Adrenal gland (tissue), 12 donors: ENCODE measurements around the gene ABHD6. TPM values are rescaled to one million over a fixed set of nuclear protein-coding genes. Genes with fewer than 3 reads are reported as not detected.
"Not testable (repeated sequence)": the region's sequence is repeated elsewhere in the genome, so short reads cannot be mapped to it uniquely, and the experiment has no call there.

Experiments
- DNase-seq, 7 donors: peaks; one replicate each; pipeline ENCODE4 v3.0.0-alpha.2; 2019 to 2020
- H3K27ac ChIP-seq, 5 donors: fragments of 200-600 bp; sonication (generic) in 4 of 5; 1 replicate in 3 of 5; 2 replicates in 2 of 5; pipeline versions ENCODE4 v1.5.1 to v1.8.0; 2016 to 2020; ENCODE audit warnings: mild to moderate bottlenecking in 1 of 5
- H3K27me3 ChIP-seq: fragments of 200-600 bp; 2 replicates; pipeline ENCODE4 v1.8.0; 2021
- H3K36me3 ChIP-seq, 2 donors: fragments of 200-600 bp; replicated peaks in 1 of 2; 1 replicate in 1 of 2; 2 replicates in 1 of 2; pipeline versions ENCODE4 v1.5.1 to v1.8.0; 2018 to 2022
- H3K4me1 ChIP-seq, 2 donors: fragments of 200-600 bp; replicated peaks in 1 of 2; 1 replicate in 1 of 2; 2 replicates in 1 of 2; pipeline versions ENCODE4 v1.5.1 to v1.8.0; 2018 to 2021
- H3K4me3 ChIP-seq, 4 donors: fragments of 200-600 bp; sonication (generic) in 3 of 4; one replicate each; pipeline ENCODE4 v1.5.1; 2016 to 2018
- H3K9me3 ChIP-seq, 3 donors: fragments of 200-600 bp; sonication (generic) in 1 of 3; replicated peaks in 1 of 3; 1 replicate in 2 of 3; 2 replicates in 1 of 3; pipeline versions ENCODE4 v1.5.1 to v1.8.0; 2016 to 2021
- POLR2A ChIP-seq, 2 donors: fragments of 450-650 bp; IDR thresholded peaks; one replicate each; pipeline ENCODE4 v1.6.1; 2017; ENCODE audit warnings: antibody characterized with exemption in 2 of 2, mild to moderate bottlenecking in 2 of 2, moderate library complexity in 1 of 2
- WGBS, 4 donors: extraction: QIAGEN DNeasy Blood & Tissue Kit in 2 of 4; methylation state at CpG; one replicate each; pipeline versions ENCODE4 v1.1.5 to v1.1.7; 2013 to 2017; 5-methylcytosine and 5-hydroxymethylcytosine counted together
- intact Hi-C, 2 donors: fragments of 100-400 bp; cut with DNase I; formaldehyde crosslinking; loops; one replicate each; pipeline versions ENCODE4 v1.14.1 to v1.15.0; 2022 to 2023
- polyA plus RNA-seq, 3 donors: library from polyadenylated mRNA; stranded (reverse); fragments of 200-250 nt in 2 of 3; fragments of 350-450 nt in 1 of 3; fragmentation: Illumina TruSeq in 1 of 3; extraction: RNeasy Lipid Tissue Mini Kit (QIAGEN cat#74804) in 1 of 3; gene quantifications; one replicate each; pipeline ENCODE4 v1.2.3, GENCODE V29; 2013 to 2014
- total RNA-seq, 9 donors: library from RNA; depleted of rRNA in 4 of 9; stranded (reverse); fragments of >200 nt in 4 of 9; fragments of 120-200 nt in 1 of 9; fragmentation: NEBNext Ultra II Directional in 1 of 9; extraction: Animal tissue kit (Norgen Biotek cat#: 25700) in 1 of 9; gene quantifications; one replicate each; pipeline versions ENCODE4 v1.1.0 to v1.2.4, GENCODE V29; 2013 to 2023
- TF ChIP-seq, protein P1 (sequence below), 6 experiments: fragments of 450-650 bp in 4 of 6; fragments of 200-600 bp in 2 of 6; sonication (generic) in 1 of 6; IDR thresholded peaks; 1 replicate in 5 of 6; 2 replicates in 1 of 6; pipeline versions ENCODE4 v1.5.1 to v1.8.0; 2016 to 2021; ENCODE audit warnings: antibody characterized with exemption in 6 of 6, mild to moderate bottlenecking in 2 of 6, moderate library complexity in 1 of 6
- donor health status: healthy with polysubstance abuse.
- donor health status: Bipolar disorder and iron deficiency.
- donor health status: DM: yes; HTN: yes; CAD: no.
- donor health status: DM: no; HTN: no; CAD: no.
- donor health status: DM: no; HTN: no; CAD: no.
- donor health status: DM: yes; HTN: yes; CAD: no.

ABHD6 gene
- total and polyA plus RNA-seq, 12 donors = 10.2 to 57.3 (median 27.7) TPM

DNA sequence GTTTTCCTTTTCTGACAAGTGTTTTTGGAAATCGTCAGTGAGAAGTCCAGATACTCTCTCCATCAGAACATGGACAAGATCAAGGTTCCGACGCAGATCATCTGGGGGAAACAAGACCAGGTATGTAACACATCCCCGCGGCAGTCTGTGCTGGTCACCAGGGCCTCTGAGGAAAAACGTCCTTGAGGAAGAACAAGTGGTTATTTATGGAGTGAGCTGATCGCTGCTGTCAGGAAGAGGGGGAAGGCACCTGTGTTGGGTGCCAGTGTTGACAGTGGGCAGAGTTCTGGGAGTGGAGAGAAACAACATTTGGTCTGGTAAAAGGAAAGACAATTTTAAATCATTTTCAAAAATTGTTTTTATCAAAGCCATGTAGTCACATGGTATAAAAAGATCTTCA, 47.7 kb downstream of the ABHD6 start:
- Histone ChIP-seq H3K4me1 (peaks cover 0 to 8% of the 10 kb centered on the region in 2 donors), H3K27ac (no peak overlapping the region), H3K36me3 (peaks cover 0 to 4% of the 10 kb centered on the region in 2 donors), H3K4me3 (no peak overlapping the region), H3K27me3 (no peaks in the 10 kb centered on the region), H3K9me3 (no peaks in the 10 kb centered on the region)
- WGBS, 4 donors = 59 to 65% (median 60%) methylated on average over 7 of the region's 7 CpGs
- DNase-seq = no peak
- no peak for TF ChIP-seq POLR2A (IDR thresholded peaks at IDR 0.05)
- TF ChIP-seq, protein P1, sequence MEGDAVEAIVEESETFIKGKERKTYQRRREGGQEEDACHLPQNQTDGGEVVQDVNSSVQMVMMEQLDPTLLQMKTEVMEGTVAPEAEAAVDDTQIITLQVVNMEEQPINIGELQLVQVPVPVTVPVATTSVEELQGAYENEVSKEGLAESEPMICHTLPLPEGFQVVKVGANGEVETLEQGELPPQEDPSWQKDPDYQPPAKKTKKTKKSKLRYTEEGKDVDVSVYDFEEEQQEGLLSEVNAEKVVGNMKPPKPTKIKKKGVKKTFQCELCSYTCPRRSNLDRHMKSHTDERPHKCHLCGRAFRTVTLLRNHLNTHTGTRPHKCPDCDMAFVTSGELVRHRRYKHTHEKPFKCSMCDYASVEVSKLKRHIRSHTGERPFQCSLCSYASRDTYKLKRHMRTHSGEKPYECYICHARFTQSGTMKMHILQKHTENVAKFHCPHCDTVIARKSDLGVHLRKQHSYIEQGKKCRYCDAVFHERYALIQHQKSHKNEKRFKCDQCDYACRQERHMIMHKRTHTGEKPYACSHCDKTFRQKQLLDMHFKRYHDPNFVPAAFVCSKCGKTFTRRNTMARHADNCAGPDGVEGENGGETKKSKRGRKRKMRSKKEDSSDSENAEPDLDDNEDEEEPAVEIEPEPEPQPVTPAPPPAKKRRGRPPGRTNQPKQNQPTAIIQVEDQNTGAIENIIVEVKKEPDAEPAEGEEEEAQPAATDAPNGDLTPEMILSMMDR (IDR thresholded peaks at IDR 0.05) = no peak
- intact Hi-C loops = no loop called here

DNA sequence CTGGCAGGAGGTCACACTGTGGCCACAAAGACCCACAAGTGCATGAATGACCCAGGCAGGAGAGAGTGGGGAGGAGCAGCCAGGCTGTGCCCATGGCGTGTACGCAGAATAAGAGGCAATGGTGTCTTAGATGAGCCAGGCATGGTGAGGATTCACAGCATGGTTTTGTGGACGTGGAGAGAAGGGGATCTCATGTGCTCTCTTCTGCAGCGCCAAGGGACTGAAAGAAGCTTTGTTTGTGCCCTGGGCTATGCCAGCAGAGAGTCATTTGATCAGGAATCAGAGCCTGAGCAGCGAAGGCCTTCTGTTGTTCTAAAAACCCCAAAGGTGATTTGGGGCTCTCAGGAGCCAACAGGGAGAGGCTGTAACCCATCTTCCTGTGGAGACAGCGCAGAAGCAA, 49.8 kb downstream of the ABHD6 start:
- Histone ChIP-seq H3K27ac (no peak overlapping the region), H3K4me3 (no peak overlapping the region), H3K9me3 (no peaks in the 10 kb centered on the region), H3K36me3 (no peaks in the 10 kb centered on the region), H3K4me1 (peaks cover 0 to 8% of the 10 kb centered on the region in 2 donors), H3K27me3 (no peaks in the 10 kb centered on the region)
- TF ChIP-seq POLR2A (IDR thresholded peaks at IDR 0.05) = no peak
- TF ChIP-seq, protein P1 (IDR thresholded peaks at IDR 0.05) = no peak
- intact Hi-C loops = no loop called here
- WGBS, 4 donors = 84 to 91% (median 88%) methylated on average over 6 of the region's 6 CpGs
- no peak for DNase-seq

DNA sequence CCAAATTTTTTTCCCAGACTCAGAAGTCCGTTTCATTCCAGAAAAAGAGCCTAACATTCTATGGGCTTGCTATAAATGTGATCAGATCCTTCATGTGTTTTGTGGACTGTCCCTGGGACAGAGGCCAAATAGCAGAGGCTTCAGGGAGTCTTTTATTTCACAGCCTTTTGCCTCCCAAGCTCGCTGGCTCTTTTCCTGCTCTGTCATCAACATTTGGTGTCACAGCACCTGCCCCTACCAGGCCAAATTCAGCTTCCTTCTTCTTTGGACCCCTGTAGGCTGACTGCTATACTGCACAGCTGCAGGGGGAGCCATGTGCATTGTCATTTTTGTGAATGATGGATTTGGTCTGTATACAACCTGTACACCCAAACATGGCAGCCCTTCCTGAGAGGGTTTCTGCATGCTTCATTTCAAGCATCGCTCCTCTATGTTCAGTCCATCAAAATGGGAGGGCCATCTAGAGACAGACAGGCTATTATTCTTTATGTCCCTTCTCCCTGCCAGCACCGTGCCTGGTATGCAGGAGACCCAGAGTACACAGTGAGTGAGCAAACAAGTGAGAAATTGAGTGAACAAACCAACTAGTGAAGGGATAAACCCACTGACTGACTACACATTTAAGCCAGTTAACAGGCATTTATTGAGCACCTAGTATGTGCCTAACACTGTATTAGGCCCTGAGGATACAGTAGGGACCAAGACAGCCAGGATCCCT, 50.6 kb downstream of the ABHD6 start:
- no peaks in the 10 kb centered on the region for H3K36me3 ChIP-seq
- no peak overlapping the region for H3K27ac ChIP-seq
- H3K4me3 ChIP-seq = no peak overlapping the region
- no peaks in the 10 kb centered on the region for H3K9me3 ChIP-seq
- peaks cover 0 to 8% of the 10 kb centered on the region in 2 donors for H3K4me1 ChIP-seq
- no peak for TF ChIP-seq POLR2A (IDR thresholded peaks at IDR 0.05)
- TF ChIP-seq, protein P1 (IDR thresholded peaks at IDR 0.05) = no peak
- peak in 3 of 7 donors; percentile 30 to 34 (median 33) for DNase-seq
- 69 to 78% (median 73%) methylated on average over 4 of the region's 4 CpGs for WGBS, 4 donors
- intact Hi-C loops = no loop called here
- no peaks in the 10 kb centered on the region for H3K27me3 ChIP-seq

DNA sequence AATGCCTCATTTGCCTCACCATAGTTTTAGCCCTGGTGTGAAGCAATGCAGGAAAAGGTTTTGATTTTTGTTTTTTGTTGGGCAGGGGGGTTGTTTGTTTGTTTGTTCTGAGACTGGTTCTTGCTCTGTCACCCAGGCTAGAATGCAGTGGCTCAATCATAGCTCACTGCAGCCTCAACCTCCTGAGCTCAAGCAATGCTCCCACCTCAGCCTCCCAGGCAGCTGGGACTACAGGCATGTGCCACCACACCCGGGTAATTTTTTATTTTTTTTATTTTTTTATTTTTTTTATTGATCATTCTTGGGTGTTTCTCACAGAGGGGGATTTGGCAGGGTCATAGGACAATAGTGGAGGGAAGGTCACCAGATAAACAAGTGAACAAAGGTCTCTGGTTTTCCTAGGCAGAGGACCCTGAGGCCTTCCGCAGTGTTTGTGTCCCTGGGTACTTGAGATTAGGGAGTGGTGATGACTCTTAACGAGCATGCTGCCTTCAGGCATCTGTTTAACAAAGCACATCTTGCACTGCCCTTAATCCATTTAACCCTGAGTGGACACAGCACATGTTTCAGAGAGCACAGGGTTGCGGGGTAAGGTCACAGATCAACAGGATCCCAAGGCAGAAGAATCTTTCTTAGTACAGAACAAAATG, 51.5 kb downstream of the ABHD6 start:
- DNase-seq, H3K27me3 ChIP-seq, H3K9me3 ChIP-seq, H3K27ac ChIP-seq, H3K4me3 ChIP-seq, intact Hi-C loops, H3K36me3 ChIP-seq, H3K4me1 ChIP-seq: not testable (repeated sequence)
- 92 to 97% (median 95%) methylated on average over 2 to 3 of the region's 4 CpGs for WGBS, 4 donors

DNA sequence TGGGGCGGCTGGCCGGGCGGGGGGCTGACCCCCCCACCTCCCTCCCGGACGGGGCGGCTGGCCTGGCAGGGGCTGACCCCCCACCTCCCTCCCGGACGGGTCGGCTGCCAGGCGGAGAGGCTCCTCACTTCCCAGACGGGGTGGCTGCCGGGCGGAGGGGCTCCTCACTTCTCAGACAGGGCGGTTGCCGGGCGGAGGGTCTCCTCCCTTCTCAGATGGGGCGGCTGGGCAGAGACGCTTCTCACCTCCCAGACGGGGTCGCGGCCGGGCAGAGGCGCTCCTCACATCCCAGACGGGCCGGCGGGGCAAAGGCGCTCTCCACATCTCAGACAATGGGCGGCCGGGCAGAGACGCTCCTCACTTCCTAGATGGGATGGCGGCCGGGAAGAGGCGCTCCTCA, 52.9 kb downstream of the ABHD6 start:
- H3K4me1 ChIP-seq, H3K36me3 ChIP-seq, H3K27ac ChIP-seq, H3K9me3 ChIP-seq, H3K27me3 ChIP-seq, H3K4me3 ChIP-seq, DNase-seq: not testable (repeated sequence)
- WGBS, 4 donors = 94 to 98% methylated on average over 13 to 27 of the region's 33 CpGs; no CpG with 5 or more reads in 2 of the 4 donors
- intact Hi-C loops = loop anchor here in 1 of 2 donors (10.0 kb wide), 1 partner anchor 46 kb away; no protein-coding TSS in a partner anchor
